ENCODE measurements around the gene CDH23.

DNA sequence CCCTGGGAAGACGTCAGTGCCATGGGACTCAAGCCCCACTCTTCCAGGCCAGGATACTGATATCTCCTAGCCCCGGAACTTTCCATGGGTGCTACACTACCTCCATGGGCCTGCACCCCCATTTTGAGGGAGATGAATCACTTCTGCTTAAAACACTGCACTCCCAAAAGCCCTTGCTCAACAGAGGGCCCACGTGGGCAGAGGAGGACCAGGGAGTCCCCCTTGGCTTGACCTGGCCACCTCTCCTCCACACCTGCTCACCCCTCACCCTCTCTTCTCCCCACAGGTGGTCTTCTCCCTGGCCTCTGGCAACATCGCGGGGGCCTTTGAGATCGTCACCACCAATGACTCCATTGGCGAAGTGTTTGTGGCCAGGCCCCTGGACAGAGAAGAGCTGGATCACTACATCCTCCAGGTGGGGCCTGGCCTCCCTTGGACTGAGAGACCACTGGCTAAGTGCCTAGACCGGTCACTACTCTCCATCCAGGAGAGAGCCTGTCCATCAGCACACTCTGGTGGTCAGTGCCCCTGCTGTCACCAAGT, 342.7 kb downstream of the CDH23 start:
- TF ChIP-seq POLR2AphosphoS5 (IDR thresholded peaks at IDR 0.05; ENCODE audit: low read depth, low read length) (no peak), REST (IDR thresholded peaks at IDR 0.05; ENCODE audit: insufficient read depth in 1 of 2, low read depth in 2 of 2, low read length in 2 of 2) (no peak), TAF1 (IDR thresholded peaks at IDR 0.05; ENCODE audit: borderline replicate concordance, insufficient read depth, low read length) (no peak), SIN3A (IDR thresholded peaks at IDR 0.05; ENCODE audit: borderline replicate concordance, insufficient read depth, low read length) (no peak), FOXP2 (optimal IDR thresholded peaks at IDR 0.05; ENCODE audit: borderline replicate concordance, extremely low read depth, extremely low read length, insufficient read depth) (no peak)
